ENCODE data around the gene ZNF213.

ZNF213 gene

DNA sequence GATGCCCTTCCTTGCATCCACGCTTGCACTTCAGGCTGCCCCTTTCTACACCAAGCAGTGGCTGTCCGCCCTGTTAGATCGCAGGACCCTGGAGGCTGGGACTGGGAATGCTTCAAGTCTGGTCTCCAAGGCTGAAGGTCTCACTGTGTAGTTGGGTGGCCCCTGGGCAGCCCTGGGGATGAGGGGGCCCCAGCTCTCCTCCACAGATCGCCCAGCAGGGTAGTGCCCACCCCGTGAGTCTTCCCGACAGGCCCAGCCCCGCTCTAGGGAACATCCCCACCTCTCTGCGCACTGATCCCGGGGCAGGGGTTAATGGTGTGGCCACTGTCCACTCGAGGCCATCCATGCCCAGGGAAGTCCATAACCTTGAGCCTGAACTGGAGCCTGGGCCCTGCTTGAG, 10.3 kb downstream of the ZNF213 start:
- H3K4me3 ChIP-seq (ENCODE audit: low read depth, low read length), result no peak overlapping the region
- no peak for DNase-seq (ENCODE audit: low read depth)
- TF ChIP-seq CTCF (IDR thresholded peaks at IDR 0.05; ENCODE audit: control insufficient read depth, extremely low read depth, insufficient read depth), result no peak

DNA sequence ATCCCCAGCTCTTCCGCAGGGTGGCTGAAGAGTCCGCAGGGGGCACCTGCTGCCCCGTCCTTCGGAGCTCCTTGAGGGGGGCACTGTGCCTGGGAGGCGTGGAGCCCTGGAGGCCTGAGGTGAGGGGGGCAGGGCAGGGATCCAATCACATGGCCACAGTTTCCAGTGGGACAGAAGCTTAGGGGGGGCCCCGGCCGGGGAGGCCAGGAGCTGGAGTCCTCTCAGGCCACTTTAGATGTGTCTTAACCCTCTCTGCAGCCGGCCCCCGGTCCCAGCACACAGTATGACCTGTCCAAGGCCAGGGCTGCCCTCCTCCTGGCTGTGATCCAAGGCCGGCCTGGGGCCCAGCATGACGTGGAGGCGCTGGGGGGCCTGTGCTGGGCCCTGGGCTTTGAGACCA, 10.8 kb downstream of the ZNF213 start:
- no peak overlapping the region for H3K4me3 ChIP-seq (ENCODE audit: low read depth, low read length)
- no peak for DNase-seq (ENCODE audit: low read depth)
- no peak for TF ChIP-seq CTCF (IDR thresholded peaks at IDR 0.05; ENCODE audit: control insufficient read depth, extremely low read depth, insufficient read depth)

- DNase-seq (ENCODE audit: low read depth), result no peak
- TF ChIP-seq CTCF (IDR thresholded peaks at IDR 0.05; ENCODE audit: control insufficient read depth, extremely low read depth, insufficient read depth), result no peak
- H3K4me3 ChIP-seq (ENCODE audit: low read depth, low read length), result no peak overlapping the region
Observed at GRCh38 chr16:3147046-3147756, 12.4 kb downstream of the ZNF213 start.

- H3K4me3 ChIP-seq (ENCODE audit: low read depth, low read length), result no peak overlapping the region
- DNase-seq (ENCODE audit: low read depth), result no peak
- no peak for TF ChIP-seq CTCF (IDR thresholded peaks at IDR 0.05; ENCODE audit: control insufficient read depth, extremely low read depth, insufficient read depth)
Observed at GRCh38 chr16:3147757-3148104, 12.9 kb downstream of the ZNF213 start.

GRCh38 chr16:3148256-3149192, 13.7 kb downstream of the ZNF213 start:
- no peak overlapping the region for H3K4me3 ChIP-seq (ENCODE audit: low read depth, low read length)
- TF ChIP-seq CTCF (IDR thresholded peaks at IDR 0.05; ENCODE audit: control insufficient read depth, extremely low read depth, insufficient read depth), result no peak
- no peak for DNase-seq (ENCODE audit: low read depth)

DNA sequence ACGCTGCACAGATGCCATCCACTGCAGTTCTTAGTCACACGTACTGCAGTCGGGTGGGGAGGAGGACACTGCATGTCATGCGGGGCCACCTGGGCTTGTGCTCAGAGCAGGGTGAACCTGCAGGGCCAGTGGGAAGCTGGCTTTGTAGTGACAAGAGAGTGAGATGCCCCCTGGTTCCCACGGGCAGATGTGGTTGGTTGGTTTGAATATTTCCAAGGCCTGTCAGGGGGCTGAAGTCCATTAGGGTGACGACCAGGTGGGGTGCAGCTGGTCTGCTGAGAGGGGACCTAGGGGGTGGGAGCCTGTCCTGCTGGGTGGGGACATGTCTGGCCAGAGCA, 14.3 kb downstream of the ZNF213 start:
- peak overlapping the region; percentile 76 for H3K4me3 ChIP-seq (ENCODE audit: low read depth, low read length)
- DNase-seq (ENCODE audit: low read depth), result no peak
- no peak for TF ChIP-seq CTCF (IDR thresholded peaks at IDR 0.05; ENCODE audit: control insufficient read depth, extremely low read depth, insufficient read depth)
